HG03378 (cell line): ENCODE results near the gene C11orf54.

Source experiments
- ATAC-seq: cut with Tn5 transposase; IDR thresholded peaks from one replicate; pipeline ENCODE4 v1.9.1; 2021; ENCODE audit warnings: mild to moderate bottlenecking, moderate library complexity; ENCODE audit not compliant: unreplicated experiment

Gene C11orf54

GRCh38 chr11:93741094-93741881 is at the start of gene C11orf54, which contains the start of gene TAF1D:
TSS of gene C11orf54 (plus strand) at chr11:93741672. CDS start at chr11:93747394, 5,722 bp downstream.
TSS of gene TAF1D (minus strand) at chr11:93741495. CDS start at chr11:93739304, 2,191 bp downstream.
- ATAC-seq, result peak; percentile 79

GRCh38 chr11:93694109-93694508 is 47.4 kb upstream of the C11orf54 start:
- no peak for ATAC-seq

DNA sequence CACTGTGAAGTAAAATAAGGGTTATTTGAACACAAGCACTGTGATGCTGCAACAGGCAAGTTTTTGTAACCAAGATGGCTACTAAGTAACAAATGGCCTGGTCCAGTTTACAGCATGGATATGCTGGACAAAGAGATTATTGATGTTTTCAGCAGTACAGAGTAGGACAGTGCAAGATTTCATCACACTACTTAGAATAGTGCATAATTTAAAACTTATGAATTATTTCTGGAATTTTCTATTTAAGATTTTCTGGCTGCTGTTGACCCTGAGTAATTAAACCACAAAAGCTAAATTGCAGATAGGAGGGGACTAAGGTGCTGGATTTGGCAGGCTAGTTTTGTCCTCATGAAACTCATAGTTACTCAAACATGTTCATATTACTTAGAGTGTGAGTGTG is 46.9 kb upstream of the C11orf54 start:
- no peak for ATAC-seq

- no peak for ATAC-seq
Observed at GRCh38 chr11:93697611-93698010, 43.9 kb upstream of the C11orf54 start.

GRCh38 chr11:93700830-93701229 is 40.6 kb upstream of the C11orf54 start:
- ATAC-seq, result no peak

GRCh38 chr11:93704237-93704636 is 37.2 kb upstream of the C11orf54 start:
- no peak for ATAC-seq

DNA sequence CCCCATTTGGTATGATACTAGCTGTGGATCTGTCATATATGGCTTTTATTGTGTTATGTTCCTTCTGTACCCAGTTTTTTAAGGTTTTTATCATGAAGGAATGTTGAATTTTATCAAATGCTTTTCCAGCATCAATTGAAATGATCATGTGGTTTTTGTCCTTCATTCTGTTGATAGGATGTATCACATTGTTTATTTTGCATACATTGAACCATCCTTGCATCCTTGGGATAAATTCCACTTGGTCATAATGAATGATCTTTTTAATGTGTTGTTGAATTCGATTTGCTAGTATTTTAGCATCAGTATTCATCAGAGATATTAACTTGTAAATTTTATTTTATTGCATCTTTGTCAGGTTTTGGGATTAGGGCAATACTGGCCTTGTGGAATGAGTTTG is 31.2 kb upstream of the C11orf54 start:
- no peak for ATAC-seq

- no peak for ATAC-seq
Observed at GRCh38 chr11:93712678-93713077, 28.8 kb upstream of the C11orf54 start.

DNA sequence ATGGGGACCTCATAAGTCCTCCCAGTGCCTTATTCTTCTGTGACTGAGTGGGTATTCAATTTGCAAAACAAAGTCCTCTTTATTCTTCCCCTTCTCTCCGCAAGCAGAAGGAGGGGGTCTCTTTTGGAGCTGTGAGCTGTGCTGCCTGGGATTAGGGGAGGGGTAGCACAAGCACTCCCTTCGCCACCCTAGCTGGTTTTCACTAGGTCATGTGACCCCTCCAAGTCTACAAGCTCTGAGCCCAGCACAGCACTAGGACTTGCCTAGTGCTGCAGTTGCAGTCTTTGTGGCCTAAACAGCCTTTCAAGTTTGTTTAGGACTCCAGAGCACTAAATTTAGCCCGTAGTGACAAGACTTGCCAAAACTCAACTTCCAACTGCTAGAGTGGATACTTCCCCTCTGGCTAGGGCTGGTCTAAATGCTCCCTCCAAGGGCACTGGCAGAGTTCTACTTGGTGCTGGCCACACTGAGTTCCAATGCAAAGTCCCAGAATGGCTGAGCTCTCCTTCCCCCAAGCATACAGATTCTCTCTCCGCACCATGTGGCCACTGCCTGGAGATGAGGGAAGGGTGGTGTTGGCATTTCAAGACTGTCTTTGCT is 25.6 kb upstream of the C11orf54 start:
- ATAC-seq, result no peak

DNA sequence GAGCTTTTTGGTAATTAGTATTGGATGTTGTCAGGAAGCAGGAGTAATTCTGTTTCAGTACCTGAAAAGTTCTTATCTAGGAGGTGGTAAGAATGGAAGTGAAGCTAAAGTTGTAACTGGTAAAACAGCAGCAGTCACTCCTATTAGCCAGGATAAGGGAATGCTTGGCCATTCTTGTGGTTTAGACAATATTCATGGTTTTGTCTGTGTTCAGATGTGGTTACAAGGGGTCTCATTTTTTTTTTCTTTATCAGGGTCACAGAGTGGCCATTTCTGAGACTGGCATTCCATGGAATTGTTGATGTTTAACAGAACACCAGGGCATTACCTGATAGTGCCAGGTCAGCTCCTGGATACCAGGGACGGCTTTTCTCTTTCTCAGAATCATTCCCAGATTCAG is 24.0 kb upstream of the C11orf54 start:
- no peak for ATAC-seq

DNA sequence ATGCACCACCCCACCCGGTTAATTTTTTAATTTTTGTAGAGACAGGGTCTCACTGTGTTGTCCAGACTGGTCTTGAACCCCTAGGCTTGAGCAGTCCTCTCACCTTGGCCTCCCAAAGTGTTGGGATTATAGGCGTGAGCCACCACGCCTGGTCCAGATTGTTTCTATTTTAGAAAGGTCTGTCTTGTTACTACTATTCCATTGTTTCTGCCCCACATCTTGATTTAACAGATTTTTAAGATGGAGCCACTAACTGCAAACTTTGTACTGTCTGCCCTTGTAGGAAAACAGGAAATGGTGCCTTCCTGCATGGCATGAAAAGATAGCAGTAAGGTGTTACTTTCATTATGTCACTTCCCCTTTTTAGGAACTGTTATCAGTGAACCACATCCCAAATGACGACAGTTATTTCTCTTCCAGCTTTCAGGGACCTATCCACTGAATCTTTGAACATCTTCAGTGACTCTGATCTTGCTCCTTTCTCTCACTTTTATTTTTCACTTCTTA is 23.4 kb upstream of the C11orf54 start:
- ATAC-seq, result peak; percentile 95

DNA sequence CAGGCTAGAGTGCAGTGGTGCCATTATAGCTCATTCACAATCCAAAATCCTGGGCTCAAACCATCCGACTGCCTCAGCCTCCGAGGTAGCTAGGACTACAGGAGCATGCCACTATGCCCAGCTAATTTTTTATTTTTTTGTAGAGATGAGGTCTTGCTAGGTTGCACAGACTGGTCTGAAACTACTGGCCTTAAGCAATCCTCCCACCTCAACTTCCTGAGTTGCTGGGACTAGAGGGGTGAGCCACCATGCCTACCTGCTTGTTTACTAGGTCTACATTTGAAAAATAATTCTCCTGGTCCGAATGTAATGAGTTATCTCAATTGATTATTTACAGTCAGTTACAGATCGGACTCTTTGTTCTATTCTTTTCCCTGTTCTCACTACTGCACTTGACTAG is 22.2 kb upstream of the C11orf54 start:
- ATAC-seq, result no peak

DNA sequence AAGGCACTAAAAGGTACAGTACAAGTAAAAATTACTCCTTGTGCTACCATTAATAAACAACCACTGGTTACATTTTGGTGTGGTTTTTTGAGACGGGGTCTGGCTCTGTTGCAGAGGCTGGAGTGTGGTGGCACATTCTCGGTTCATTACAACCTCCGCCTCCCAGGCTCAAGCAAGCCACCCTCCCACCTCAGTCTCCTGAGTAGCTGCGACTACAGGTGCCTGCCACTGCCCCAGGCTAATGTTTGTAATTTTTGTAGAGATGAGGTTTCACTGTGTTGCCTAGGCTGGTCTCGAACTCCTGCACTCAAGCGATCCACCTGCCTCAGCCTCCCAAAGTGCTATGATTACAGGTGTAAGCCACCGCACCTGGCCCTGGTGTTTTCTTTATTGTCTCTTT is 20.9 kb upstream of the C11orf54 start:
- ATAC-seq, result no peak

- no peak for ATAC-seq
Observed at GRCh38 chr11:93724089-93724488, 17.4 kb upstream of the C11orf54 start.

GRCh38 chr11:93727985-93728791 is 13.3 kb upstream of the C11orf54 start:
- no peak for ATAC-seq

DNA sequence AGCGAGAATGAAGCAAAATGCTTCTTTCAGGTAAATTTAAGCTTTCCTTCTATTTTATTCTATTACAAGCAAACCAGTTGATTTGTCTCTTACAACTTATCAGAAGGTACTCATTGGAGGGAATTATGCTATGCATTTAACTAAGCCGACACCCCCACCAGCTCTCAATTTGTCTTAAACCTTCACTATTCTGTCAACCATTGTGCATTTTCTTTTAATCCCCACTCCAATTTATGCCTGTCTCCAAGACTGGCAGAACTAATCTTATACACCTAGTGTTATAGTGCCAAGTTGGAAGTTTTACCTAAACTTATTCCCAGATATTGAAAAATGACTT is 12.7 kb upstream of the C11orf54 start:
- no peak for ATAC-seq

DNA sequence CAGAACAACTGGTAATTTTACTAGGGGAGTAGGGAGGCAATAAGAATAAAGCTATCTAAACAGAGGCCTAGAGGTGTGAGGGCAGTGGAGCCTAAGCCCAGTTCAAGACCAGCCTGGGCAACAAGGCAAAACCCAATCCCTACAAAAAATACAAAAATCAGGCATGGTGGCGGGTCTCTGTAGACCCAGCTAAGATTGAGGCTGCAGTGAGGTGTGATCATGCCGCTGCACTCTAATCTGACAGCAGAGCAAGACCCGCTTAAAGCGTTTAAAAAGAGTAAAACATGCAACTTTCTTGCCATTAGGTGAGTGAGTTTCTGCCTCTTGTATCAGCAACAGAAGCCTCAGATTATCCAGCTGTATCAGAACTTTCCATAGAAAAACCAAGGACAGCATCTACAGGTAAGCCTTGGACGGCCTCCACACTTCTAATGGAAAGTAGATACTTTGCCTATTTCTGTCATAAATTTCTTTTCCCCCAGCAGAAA is 12.3 kb upstream of the C11orf54 start:
- ATAC-seq, result no peak

DNA sequence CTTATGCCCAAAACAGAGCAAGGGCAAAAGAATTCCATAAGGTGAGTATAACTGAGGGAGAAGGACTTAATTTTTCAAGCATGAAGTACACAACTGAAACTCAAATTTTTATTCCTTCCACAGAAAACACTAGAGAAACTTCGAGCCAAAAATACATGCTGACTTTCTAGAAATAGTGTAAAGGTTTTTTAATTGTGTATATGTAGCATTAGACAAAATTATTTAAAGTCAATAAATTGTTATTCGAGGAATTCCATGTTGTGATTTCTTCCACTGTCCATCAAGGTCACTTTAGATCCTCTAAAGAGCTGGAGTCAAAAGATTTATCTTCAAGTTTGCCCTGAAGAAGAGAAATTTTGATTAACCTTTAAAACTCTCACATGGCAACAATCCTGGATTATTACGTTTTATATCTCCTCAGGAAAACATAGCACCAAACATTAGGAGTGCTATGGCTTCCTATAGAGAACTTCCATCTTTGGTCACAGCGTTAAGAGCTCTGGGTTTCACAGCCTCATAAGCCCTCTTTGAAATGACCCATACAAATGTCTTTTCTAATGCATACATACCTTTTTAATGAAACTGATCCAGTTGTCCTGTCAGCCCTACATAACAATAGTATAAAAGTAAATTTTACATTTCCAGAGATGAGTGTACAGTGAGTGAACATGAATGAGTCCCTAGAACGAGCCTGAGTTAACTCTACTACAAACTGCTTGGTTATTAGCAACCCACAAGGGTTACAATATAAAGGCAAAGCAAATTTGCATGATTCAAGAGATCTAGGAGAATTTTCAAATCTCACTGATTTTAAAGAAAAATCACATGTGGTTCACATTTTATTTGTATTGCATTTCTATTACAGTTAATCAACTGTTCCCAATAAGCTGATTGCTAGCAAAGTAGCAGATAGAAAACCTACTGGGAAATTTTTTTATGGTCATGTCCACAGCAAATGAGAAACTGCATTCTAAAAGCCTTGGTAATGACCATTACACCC is 11.1 kb upstream of the C11orf54 start:
- ATAC-seq, result no peak

DNA sequence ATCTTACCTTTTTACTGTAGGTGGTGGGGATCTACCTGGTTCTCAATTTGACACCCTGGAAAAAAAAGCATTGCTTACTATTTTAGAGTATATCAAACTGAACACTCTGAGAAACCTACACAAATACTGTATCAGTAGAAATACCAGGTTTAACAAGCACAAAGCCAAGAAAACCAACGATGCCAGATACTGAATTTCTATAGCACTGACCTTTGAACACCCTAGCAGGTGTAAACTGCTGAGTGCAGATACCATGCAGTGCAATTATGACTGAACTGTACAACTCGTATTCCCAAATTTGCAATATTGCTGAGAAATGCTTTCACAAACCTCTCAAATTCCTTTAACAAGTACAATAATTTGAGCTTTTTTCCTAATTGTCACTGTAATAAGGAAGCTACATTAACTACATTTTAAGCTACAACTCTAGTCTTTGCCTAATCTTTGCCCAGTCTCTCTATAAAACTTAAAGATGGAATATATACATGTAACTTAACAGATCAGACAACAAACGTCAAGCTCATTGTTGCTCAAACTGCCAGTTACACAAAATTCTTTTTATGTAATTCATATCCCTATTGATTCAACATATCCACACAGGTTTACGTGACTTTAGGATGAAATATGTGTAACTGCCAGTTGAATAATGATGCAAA is 9.1 kb upstream of the C11orf54 start:
- ATAC-seq, result no peak

DNA sequence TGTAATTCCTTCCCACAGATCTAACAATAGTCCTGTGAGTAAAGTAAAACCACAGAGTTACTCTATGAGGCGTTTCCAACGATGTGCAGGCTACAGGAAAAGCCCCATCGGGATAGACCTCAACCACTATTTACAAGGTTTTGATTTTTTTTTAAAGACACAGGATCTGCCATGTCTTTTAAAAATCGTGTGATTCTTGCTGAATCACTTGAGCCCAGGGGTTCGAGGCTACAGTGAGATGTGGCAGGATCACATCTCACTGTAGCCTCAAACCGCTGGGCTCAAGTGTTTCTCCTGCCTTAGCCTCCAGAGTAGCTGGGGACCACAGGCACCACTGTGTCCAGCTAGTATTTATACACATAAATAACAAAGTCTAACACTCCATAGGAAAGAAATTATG is 8.0 kb upstream of the C11orf54 start:
- ATAC-seq, result no peak
